Subcutaneous adipose tissue (tissue), 4 donors: ENCODE results near the gene GINS2. TPM values are rescaled to one million over a fixed set of nuclear protein-coding genes. Genes with fewer than 3 reads are reported as not detected.

ENCODE experiments used
- CTCF ChIP-seq: fragments of 450-650 bp; IDR thresholded peaks from one replicate; pipeline ENCODE4 v1.5.1; 2016; ENCODE audit warnings: low read depth, mild to moderate bottlenecking, control low read depth, antibody characterized with exemption, moderate library complexity
- total RNA-seq, 4 donors: library from RNA; depleted of rRNA; stranded (reverse); fragments of >200 nt; gene quantifications; one replicate each; pipeline ENCODE4 v1.1.0, GENCODE V29; 2016

Gene GINS2
- total RNA-seq, 4 donors from 2014 or later: 0.22 to 0.68 TPM; not detected in 2

- no peak for TF ChIP-seq CTCF
Observed at GRCh38 chr16:85686912-85687591, 1.7 kb downstream of the GINS2 start.

- no peak for TF ChIP-seq CTCF
Observed at GRCh38 chr16:85685251-85685650, 3.5 kb downstream of the GINS2 start.

GRCh38 chr16:85683363-85683762, 5.4 kb downstream of the GINS2 start:
- TF ChIP-seq CTCF: no peak

GRCh38 chr16:85682516-85682915, 6.2 kb downstream of the GINS2 start:
- TF ChIP-seq CTCF: no peak

GRCh38 chr16:85681255-85681654, 7.5 kb downstream of the GINS2 start:
- no peak for TF ChIP-seq CTCF

- TF ChIP-seq CTCF: no peak
Observed at GRCh38 chr16:85680352-85680944, 8.3 kb downstream of the GINS2 start.

- no peak for TF ChIP-seq CTCF
Observed at GRCh38 chr16:85679870-85680269, 8.9 kb downstream of the GINS2 start.
